ENCODE data around the gene FOXN3. TPM values are rescaled to one million over a fixed set of nuclear protein-coding genes. Genes with fewer than 3 reads are reported as not detected.

FOXN3 gene
- total RNA-seq, 1 experiment from 2014 or later: 125 TPM

GRCh38 chr14:89409961-89410360, 7.1 kb downstream of the FOXN3 start:
- Histone ChIP-seq H3K4me1 (ENCODE audit: insufficient read depth, low read length) (peaks cover 14% of the 10 kb centered on the region; the same call in 1 of the 2 replicates), H2BK5ac (ENCODE audit: insufficient read length, low read length) (no peak overlapping the region), H2BK20ac (ENCODE audit: low read depth, low read length, poor library complexity, severe bottlenecking) (no peak overlapping the region), H3K9me3 (ENCODE audit: control insufficient read depth, low read depth, low read length) (no peaks in the 10 kb centered on the region), H2AFZ (ENCODE audit: low read length) (no peak overlapping the region), H3K18ac (ENCODE audit: insufficient read length, low read depth, low read length) (no peak overlapping the region), H2BK15ac (ENCODE audit: low read depth, low read length) (no peak overlapping the region), H3K27me3 (ENCODE audit: insufficient read depth, low read length) (no peaks in the 10 kb centered on the region), H3K14ac (ENCODE audit: insufficient read depth, low read length) (no peak overlapping the region; the same call in 1 of the 2 replicates), H3K79me1 (ENCODE audit: insufficient read depth, low read depth, low read length, poor library complexity, severe bottlenecking) (peaks cover 17% of the 10 kb centered on the region), H3K23ac (ENCODE audit: insufficient read length, low read depth, low read length) (no peak overlapping the region), H4K5ac (ENCODE audit: insufficient read length, low read depth, low read length) (no peak overlapping the region), H4K91ac (ENCODE audit: insufficient read length, low read depth, low read length) (no peak overlapping the region), H2BK120ac (ENCODE audit: low read depth, low read length, poor library complexity, severe bottlenecking) (no peak overlapping the region), H3K56ac (ENCODE audit: insufficient read length, low read depth, low read length) (no peak overlapping the region), H3K79me2 (ENCODE audit: insufficient read depth, low read length) (peaks cover 82% of the 10 kb centered on the region), H4K20me1 (ENCODE audit: control insufficient read depth, insufficient read depth, insufficient read length) (peaks cover 2% of the 10 kb centered on the region), H3K9ac (ENCODE audit: extremely low read depth, insufficient read length, low read length) (no peak overlapping the region), H3K4me2 (ENCODE audit: insufficient read depth, insufficient read length, low read length) (no peak overlapping the region), H3K23me2 (ENCODE audit: insufficient read length, low read depth, low read length, poor library complexity, severe bottlenecking) (no peaks in the 10 kb centered on the region), H3K27ac (ENCODE audit: insufficient read length, low read depth, low read length) (no peak overlapping the region), H2AK5ac (ENCODE audit: insufficient read length, low read length) (no peak overlapping the region), H3T11ph (ENCODE audit: low read length) (no peak overlapping the region), H4K8ac (replicated peaks; ENCODE audit: insufficient read length, low read depth, low read length) (no peak overlapping the region), H3K4ac (ENCODE audit: low read depth, low read length) (no peak overlapping the region), H2BK12ac (ENCODE audit: insufficient read length, low read depth, low read length) (no peak overlapping the region)
- no peak for DNase-seq
- peaks cover 43 to 53% of the 10 kb centered on the region in 2 experiments for H3K4me1 Mint-ChIP-seq
- WGBS (ENCODE audit: extremely low coverage, insufficient read length, low lambda C conversion rate): no CpG with 5 or more reads among the region's 10 CpGs
- no peak for TF ChIP-seq CTCF (conservative IDR thresholded peaks at IDR 0.05)
- peaks cover 49 to 91% (median 55%) of the 10 kb centered on the region in 3 experiments for H3K36me3 Mint-ChIP-seq (ENCODE audit: insufficient read depth in 1 of 3, low read depth in 3 of 3)
- peak overlapping the region; percentile 66 to 89 (median 88); a peak in 5 of 7 replicates for H3K27ac Mint-ChIP-seq
- H3K27me3 Mint-ChIP-seq (ENCODE audit: low read depth): no peaks in the 10 kb centered on the region
- H3K9me3 Mint-ChIP-seq: peaks cover 14 to 20% of the 10 kb centered on the region in 2 experiments; a peak in 4 of 5 replicates
- H3K4me3 Mint-ChIP-seq: peak overlapping the region in 1 of 2 experiments; percentile 55; a peak in 1 of 5 replicates
